HG03378 (cell line): ENCODE measurements around the gene BDKRB2.

Experiments used
- ATAC-seq: cut with Tn5 transposase; IDR thresholded peaks from one replicate; pipeline ENCODE4 v1.9.1; 2021; ENCODE audit warnings: mild to moderate bottlenecking, moderate library complexity; ENCODE audit not compliant: unreplicated experiment

BDKRB2 gene

GRCh38 chr14:96247031-96247430 is 42.4 kb downstream of the BDKRB2 start:
- ATAC-seq, result no peak

GRCh38 chr14:96249029-96249428 is 44.4 kb downstream of the BDKRB2 start:
- ATAC-seq, result no peak

- ATAC-seq, result no peak
Observed at GRCh38 chr14:96250485-96250884, 45.8 kb downstream of the BDKRB2 start.

GRCh38 chr14:96251656-96252155 is 47.1 kb downstream of the BDKRB2 start:
- no peak for ATAC-seq

GRCh38 chr14:96252323-96252998 is 47.8 kb downstream of the BDKRB2 start:
- no peak for ATAC-seq

- no peak for ATAC-seq
Observed at GRCh38 chr14:96252999-96253539, 48.4 kb downstream of the BDKRB2 start.

- ATAC-seq, result no peak
Observed at GRCh38 chr14:96254687-96255086, 50.0 kb downstream of the BDKRB2 start.

GRCh38 chr14:96255501-96256366 is 51.1 kb downstream of the BDKRB2 start, which contains the start of gene BDKRB1:
Gene BDKRB1 (plus strand): TSS chr14:96256210. CDS start chr14:96263683, 7,473 bp downstream.
- no peak for ATAC-seq

GRCh38 chr14:96256407-96256806 is 51.8 kb downstream of the BDKRB2 start:
- ATAC-seq, result no peak

GRCh38 chr14:96257056-96257455 is 52.4 kb downstream of the BDKRB2 start:
- no peak for ATAC-seq

GRCh38 chr14:96257900-96258299 is 53.3 kb downstream of the BDKRB2 start:
- no peak for ATAC-seq

- ATAC-seq, result no peak
Observed at GRCh38 chr14:96260341-96260821, 55.7 kb downstream of the BDKRB2 start.

GRCh38 chr14:96261053-96261452 is 56.4 kb downstream of the BDKRB2 start:
- ATAC-seq, result no peak

- ATAC-seq, result no peak
Observed at GRCh38 chr14:96261772-96262655, 57.4 kb downstream of the BDKRB2 start.

- no peak for ATAC-seq
Observed at GRCh38 chr14:96263347-96264199, 58.9 kb downstream of the BDKRB2 start.

- no peak for ATAC-seq
Observed at GRCh38 chr14:96264200-96264553, 59.5 kb downstream of the BDKRB2 start.

GRCh38 chr14:96264853-96265252 is 60.2 kb downstream of the BDKRB2 start:
- no peak for ATAC-seq

GRCh38 chr14:96265383-96266095 is 60.9 kb downstream of the BDKRB2 start:
- ATAC-seq, result no peak

GRCh38 chr14:96267336-96267735 is 62.7 kb downstream of the BDKRB2 start:
- no peak for ATAC-seq
